Kidney (tissue), 14 donors: Measurements from ENCODE around the gene LRRC28. TPM values are rescaled to one million over a fixed set of nuclear protein-coding genes. Genes with fewer than 3 reads are reported as not detected.
A peak's percentile ranks its signal among the peaks of the same experiment; 100 is the strongest.

Experiments used
- DNase-seq, 5 donors: peaks; one replicate each; pipeline ENCODE4 v3.0.0-alpha.2; 2013 to 2020
- FAIRE-seq: peaks from 2 replicates; lab custom pipeline; 2012; peaks lifted over from hg19 to GRCh38; lab: Jason Lieb, UNC
- H3K27ac ChIP-seq, 2 donors: one replicate each; pipeline ENCODE4 v1.7.0; 2013; ENCODE audit warnings: low read depth in 2 of 2, low read length in 2 of 2, inconsistent platforms in 1 of 2
- H3K27me3 ChIP-seq: one replicate; pipeline ENCODE4 v1.7.1; 2013; ENCODE audit warnings: low read length, inconsistent platforms; ENCODE audit not compliant: control insufficient read depth, insufficient read depth
- H3K36me3 ChIP-seq, 3 donors: one replicate each; pipeline versions ENCODE4 v1.7.0 to v1.7.1; 2013; ENCODE audit warnings: low read length in 3 of 3, control low read depth in 1 of 3, inconsistent platforms in 1 of 3; ENCODE audit not compliant: insufficient read depth in 3 of 3, control insufficient read depth in 2 of 3
- H3K4me1 ChIP-seq, 3 donors: one replicate each; pipeline versions ENCODE4 v1.7.0 to v1.7.1; 2013; ENCODE audit warnings: low read length in 3 of 3, inconsistent platforms in 1 of 3, low read depth in 1 of 3; ENCODE audit not compliant: control insufficient read depth in 2 of 3, insufficient read depth in 2 of 3
- H3K4me3 ChIP-seq, 3 donors: one replicate each; pipeline versions ENCODE4 v1.7.0 to v1.8.1; 2013; ENCODE audit warnings: low read length in 3 of 3, control low read depth in 1 of 3, inconsistent platforms in 1 of 3
- H3K9ac ChIP-seq, 3 donors: one replicate each; pipeline versions ENCODE4 v1.7.0 to v1.7.1; 2013; ENCODE audit warnings: low read length in 3 of 3, control low read depth in 1 of 3, inconsistent platforms in 1 of 3
- H3K9me3 ChIP-seq, 3 donors: one replicate each; pipeline versions ENCODE4 v1.7.0 to v1.7.1; 2013; ENCODE audit warnings: low read length in 3 of 3, control low read depth in 1 of 3, inconsistent platforms in 1 of 3; ENCODE audit not compliant: control insufficient read depth in 2 of 3, insufficient read depth in 1 of 3
- CTCF ChIP-seq: IDR thresholded peaks from 3 replicates; pipeline ENCODE4 v1.5.1; 2012; ENCODE audit warnings: mild to moderate bottlenecking, moderate library complexity, borderline replicate concordance; ENCODE audit not compliant: insufficient read depth; ENCODE audit errors: extremely low read depth
- intact Hi-C: fragments of 100-400 bp; cut with DNase I; formaldehyde crosslinking; loops from one replicate; pipeline ENCODE4 v1.11.1; 2022
- polyA plus RNA-seq: library from polyadenylated mRNA; stranded (reverse); fragments of 350-450 nt; fragmentation: Illumina TruSeq; extraction: RNeasy Lipid Tissue Mini Kit (QIAGEN cat#74804); gene quantifications from one replicate; pipeline ENCODE4 v1.2.3, GENCODE V29; 2014; ENCODE audit warnings: low read depth, low replicate concordance; ENCODE audit not compliant: insufficient read depth
- total RNA-seq: library from RNA; stranded (reverse); fragmentation: NEBNext Ultra II Directional; extraction: Animal tissue kit (Norgen Biotek cat#: 25700); gene quantifications from one replicate; pipeline ENCODE4 v1.2.1, GENCODE V29; 2021
- donor health status: control.
- donor health status: control.
- donor health status: control.
- donor health status: control.
- donor health status: control.
- donor health status: DM: yes; HTN: yes; CAD: no.
- donor health status: Normal renal cell carcinoma (clear cell type).

LRRC28 gene
- total and polyA plus RNA-seq, 2 donors from 2014 or later, result 25.5 to 34.7 TPM

- FAIRE-seq, result peak; percentile 90
- Histone ChIP-seq H3K36me3 (peaks cover 3 to 11% (median 5%) of the 10 kb centered on the region in 3 donors), H3K27ac (no peak overlapping the region), H3K4me1 (no peaks in the 10 kb centered on the region), H3K9ac (no peak overlapping the region), H3K9me3 (no peaks in the 10 kb centered on the region), H3K4me3 (no peak overlapping the region), H3K27me3 (no peaks in the 10 kb centered on the region)
- peak; percentile 92 for TF ChIP-seq CTCF
- intact Hi-C loops, result loop anchor here (5.0 kb wide), 1 partner anchor 111 kb away; no protein-coding TSS in a partner anchor
- DNase-seq, result peak; percentile 58 to 82 (median 74)
Observed at GRCh38 chr15:99213187-99213811, 38.0 kb upstream of the LRRC28 start.

- Histone ChIP-seq H3K9ac (no peak overlapping the region), H3K9me3 (no peaks in the 10 kb centered on the region), H3K36me3 (peaks cover 10 to 33% (median 29%) of the 10 kb centered on the region in 3 donors), H3K27ac (no peak overlapping the region), H3K4me3 (no peak overlapping the region), H3K27me3 (no peaks in the 10 kb centered on the region), H3K4me1 (no peaks in the 10 kb centered on the region)
- no peak for TF ChIP-seq CTCF
- intact Hi-C loops, result no loop called here
- DNase-seq, result no peak
- no peak for FAIRE-seq
Observed at GRCh38 chr15:99224372-99225214, 26.7 kb upstream of the LRRC28 start.

DNA sequence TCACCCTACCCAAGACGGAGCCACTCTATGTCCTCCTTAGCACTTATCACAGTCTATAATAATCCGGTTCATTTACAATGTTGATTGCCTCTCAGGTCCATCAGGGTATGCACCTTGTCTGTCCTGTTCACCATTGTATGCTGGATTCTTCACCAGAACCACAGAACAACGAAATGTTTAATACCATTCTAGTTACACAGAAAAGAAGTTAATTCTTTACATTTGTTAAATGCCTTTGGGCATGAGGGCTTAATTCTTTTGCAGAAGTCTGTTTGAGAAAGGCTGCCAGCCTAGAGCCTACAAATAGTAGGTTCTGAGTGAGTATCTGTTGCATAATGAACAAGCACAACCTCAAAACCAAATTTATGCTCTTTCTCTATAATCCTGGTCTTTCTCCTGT is 24.5 kb upstream of the LRRC28 start:
- peaks cover 7 to 29% (median 19%) of the 10 kb centered on the region in 3 donors for H3K36me3 ChIP-seq
- FAIRE-seq (no peak), DNase-seq (no peak)
- no peaks in the 10 kb centered on the region for H3K4me1 ChIP-seq
- H3K27me3 ChIP-seq, result no peaks in the 10 kb centered on the region
- intact Hi-C loops, result no loop called here
- no peak for TF ChIP-seq CTCF
- no peak overlapping the region for H3K4me3 ChIP-seq
- no peak overlapping the region for H3K9ac ChIP-seq
- H3K9me3 ChIP-seq, result no peaks in the 10 kb centered on the region
- H3K27ac ChIP-seq, result no peak overlapping the region
